ENCODE measurements around the gene CDKL4. TPM values are rescaled to one million over a fixed set of nuclear protein-coding genes. Genes with fewer than 3 reads are reported as not detected.
"Not testable (repeated sequence)": the region's sequence is repeated elsewhere in the genome, so short reads cannot be mapped to it uniquely, and the experiment has no call there.

CDKL4 gene
- 0.19 TPM in 1 of 2 replicates, not detected in the other for total RNA-seq (2014; rRNA removed)
- polyA plus RNA-seq (2012) = 0.05 TPM

- no peak for DNase-seq (ENCODE audit: low read depth)
Measured at GRCh38 chr2:39243469-39244123, at the start of gene CDKL4. TSS of gene CDKL4 (minus strand) at chr2:39243970.

- DNase-seq (ENCODE audit: low read depth) = no peak
Measured at GRCh38 chr2:39290433-39290832, 46.7 kb upstream of the CDKL4 start.

- peak; percentile 18 for DNase-seq (ENCODE audit: low read depth)
Measured at GRCh38 chr2:39289609-39290008, 45.8 kb upstream of the CDKL4 start.

GRCh38 chr2:39283561-39283960 is 39.8 kb upstream of the CDKL4 start:
- no peak for DNase-seq (ENCODE audit: low read depth)

GRCh38 chr2:39281391-39281790 is 37.6 kb upstream of the CDKL4 start:
- no peak for DNase-seq (ENCODE audit: low read depth)

GRCh38 chr2:39275016-39275415 is 31.2 kb upstream of the CDKL4 start:
- DNase-seq (ENCODE audit: low read depth) = peak; percentile 2

- DNase-seq (ENCODE audit: low read depth) = no peak
Measured at GRCh38 chr2:39269941-39270340, 26.2 kb upstream of the CDKL4 start.

- DNase-seq (ENCODE audit: low read depth) = peak; percentile 25
Measured at GRCh38 chr2:39266916-39267434, 23.2 kb upstream of the CDKL4 start.

- DNase-seq (ENCODE audit: low read depth) = peak; percentile 54
Measured at GRCh38 chr2:39266139-39266805, 22.5 kb upstream of the CDKL4 start.

- DNase-seq (ENCODE audit: low read depth) = no peak
Measured at GRCh38 chr2:39265315-39265714, 21.5 kb upstream of the CDKL4 start.

- DNase-seq (ENCODE audit: low read depth) = no peak
Measured at GRCh38 chr2:39264733-39265132, 21.0 kb upstream of the CDKL4 start.

- DNase-seq (ENCODE audit: low read depth) = no peak
Measured at GRCh38 chr2:39260087-39260486, 16.3 kb upstream of the CDKL4 start.

GRCh38 chr2:39256040-39256439 is 12.3 kb upstream of the CDKL4 start:
- no peak for DNase-seq (ENCODE audit: low read depth)

- DNase-seq (ENCODE audit: low read depth) = no peak
Measured at GRCh38 chr2:39252888-39253518, 9.2 kb upstream of the CDKL4 start.

GRCh38 chr2:39247512-39248043 is 3.8 kb upstream of the CDKL4 start:
- no peak for DNase-seq (ENCODE audit: low read depth)

GRCh38 chr2:39246382-39246980 is 2.7 kb upstream of the CDKL4 start:
- no peak for DNase-seq (ENCODE audit: low read depth)

- not testable (repeated sequence) for DNase-seq (ENCODE audit: low read depth)
Measured at GRCh38 chr2:39244963-39245625, 1.3 kb upstream of the CDKL4 start.

GRCh38 chr2:39244241-39244862 is 582 bp upstream of the CDKL4 start:
- DNase-seq (ENCODE audit: low read depth) = not testable (repeated sequence)

- DNase-seq (ENCODE audit: low read depth) = no peak
Measured at GRCh38 chr2:39241588-39241987, 2.2 kb downstream of the CDKL4 start.

- DNase-seq (ENCODE audit: low read depth) = no peak
Measured at GRCh38 chr2:39240758-39241157, 3.0 kb downstream of the CDKL4 start.

GRCh38 chr2:39234754-39235153 is 9.0 kb downstream of the CDKL4 start:
- no peak for DNase-seq (ENCODE audit: low read depth)

All from LHCN-M2 (cell line).